ENCODE results near the gene EIF3K.

EIF3K gene

DNA sequence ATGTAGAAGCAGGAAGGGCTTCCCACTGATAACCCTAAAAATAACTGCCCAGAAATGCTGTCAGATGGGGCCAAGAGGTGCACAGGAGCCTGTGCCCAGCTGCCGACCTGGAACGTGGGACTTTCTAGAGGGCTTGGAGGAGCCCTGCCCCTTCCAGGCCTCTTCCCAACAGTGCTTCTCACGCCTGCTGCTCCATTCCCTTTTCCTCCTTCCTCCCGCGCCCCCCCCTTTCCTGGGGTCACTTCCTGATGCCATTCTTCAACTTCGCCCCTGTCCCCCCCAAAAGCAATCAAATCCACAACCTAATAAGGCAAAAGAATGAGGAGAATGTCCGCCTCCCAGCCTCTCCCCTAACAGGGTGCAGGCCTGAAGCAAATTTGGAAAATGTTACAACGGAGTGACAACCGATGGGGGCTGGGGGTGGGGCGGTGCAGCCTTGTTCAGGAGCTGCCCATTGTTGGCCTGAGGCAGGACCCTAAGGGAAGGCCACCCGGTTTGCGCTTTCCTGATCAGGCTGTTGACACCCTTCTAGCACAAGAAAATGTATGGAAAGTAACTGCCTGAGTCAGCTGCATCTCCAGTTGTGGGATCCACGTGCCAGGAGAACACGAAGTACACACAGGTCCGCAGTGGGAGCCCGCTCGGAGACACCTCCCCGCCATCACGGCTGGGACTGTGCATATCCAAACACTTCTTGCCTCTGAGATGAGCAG lies 47.1 kb downstream of the EIF3K start:
- DNase-seq (ENCODE audit: low read depth in 2 of 2): peak; percentile 90 to 91

DNA sequence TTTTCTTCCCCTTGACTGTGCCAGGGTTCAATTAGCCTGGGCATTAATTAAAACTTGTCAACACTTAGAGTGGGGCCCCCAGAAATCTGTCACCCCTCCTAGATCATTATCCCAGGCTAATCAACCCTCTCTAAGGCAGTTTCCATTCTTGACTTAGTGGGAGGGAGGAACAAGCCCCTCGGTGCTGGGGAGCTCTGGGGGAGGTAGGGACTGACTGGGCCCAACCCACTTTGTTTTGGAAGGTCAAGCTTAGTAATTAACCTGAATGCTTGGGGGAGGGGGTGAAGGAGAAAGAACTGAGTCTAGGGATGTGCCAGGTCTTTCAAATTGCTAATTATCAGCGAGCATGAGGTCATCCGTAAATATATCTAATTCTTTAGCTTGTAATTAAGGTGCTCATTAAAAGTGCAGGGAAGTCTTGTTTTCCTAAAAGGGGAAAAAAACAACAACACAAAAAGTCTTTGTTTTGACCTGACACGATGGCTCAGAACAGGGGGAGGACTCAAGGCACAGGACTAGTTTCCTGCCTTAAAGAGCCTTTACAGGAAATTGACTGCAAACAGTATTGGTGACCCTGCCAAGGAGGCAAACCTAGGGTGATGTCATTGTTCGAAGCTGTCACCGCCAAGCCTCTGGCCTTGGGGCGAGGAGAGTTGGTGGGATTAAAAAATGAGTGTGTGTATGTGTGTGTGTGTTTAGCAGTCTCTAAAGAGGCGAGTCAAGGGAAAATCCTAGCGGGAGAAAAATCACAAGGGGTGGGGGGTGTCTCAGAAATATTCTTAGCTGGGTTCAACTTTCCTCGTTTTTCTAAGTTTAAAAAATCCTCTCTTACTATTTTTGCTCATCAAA lies 47.9 kb downstream of the EIF3K start:
- no peak for DNase-seq (ENCODE audit: low read depth in 2 of 2)

- no peak for DNase-seq (ENCODE audit: low read depth in 2 of 2)
Measured at GRCh38 chr19:38667661-38668171, 48.7 kb downstream of the EIF3K start.

- DNase-seq (ENCODE audit: low read depth in 2 of 2): no peak
Measured at GRCh38 chr19:38669552-38669951, 50.6 kb downstream of the EIF3K start.

DNA sequence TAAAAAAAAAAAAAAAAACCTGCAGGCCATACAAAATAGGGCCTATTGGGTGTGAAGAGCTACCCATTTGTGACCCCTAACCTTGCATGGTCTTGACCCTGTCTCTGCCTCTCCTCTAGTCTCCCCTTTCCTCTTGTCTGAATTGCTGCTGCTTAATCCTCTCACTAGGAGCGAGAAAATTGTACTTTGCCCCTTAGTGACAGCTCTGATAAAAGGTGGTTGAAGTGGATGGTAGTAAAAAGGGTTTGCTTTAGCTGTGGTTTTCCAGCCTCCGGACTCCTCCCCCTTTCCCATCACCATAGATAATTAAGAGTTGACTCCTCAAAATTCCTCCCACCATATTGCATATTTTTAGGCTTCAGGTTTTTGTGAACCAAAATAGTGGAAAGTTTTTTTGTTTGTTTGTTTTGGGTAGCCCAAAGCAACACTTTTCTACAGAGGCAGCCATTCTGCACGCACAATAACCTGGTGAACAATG lies 52.0 kb downstream of the EIF3K start:
- DNase-seq (ENCODE audit: low read depth in 2 of 2): no peak

DNA sequence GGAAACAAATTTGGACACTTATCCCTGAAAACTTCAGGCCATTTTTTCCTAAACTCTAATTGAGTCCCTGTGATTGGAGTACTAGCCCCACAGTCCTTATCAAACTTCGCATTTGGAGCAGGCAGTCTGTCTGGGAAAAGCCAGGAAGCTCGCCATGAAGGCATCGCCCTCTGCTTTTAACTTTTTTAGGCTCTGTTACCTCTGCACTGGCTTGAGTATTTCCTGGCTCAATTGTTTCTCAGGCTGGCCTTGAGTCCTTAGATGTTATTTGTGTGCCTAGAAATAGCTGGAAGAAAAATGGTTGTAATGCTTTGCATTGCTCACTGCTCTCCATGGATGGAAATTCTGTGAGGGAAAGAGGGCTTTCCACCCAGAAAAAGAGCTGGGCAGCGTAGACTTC lies 52.7 kb downstream of the EIF3K start:
- no peak for DNase-seq (ENCODE audit: low read depth in 2 of 2)

GRCh38 chr19:38673030-38673429 lies 54.0 kb downstream of the EIF3K start:
- no peak for DNase-seq (ENCODE audit: low read depth in 2 of 2)

- no peak for DNase-seq (ENCODE audit: low read depth in 2 of 2)
Measured at GRCh38 chr19:38674388-38675171, 55.6 kb downstream of the EIF3K start.

GRCh38 chr19:38675611-38676010 lies 56.6 kb downstream of the EIF3K start:
- DNase-seq (ENCODE audit: low read depth in 2 of 2): no peak

DNA sequence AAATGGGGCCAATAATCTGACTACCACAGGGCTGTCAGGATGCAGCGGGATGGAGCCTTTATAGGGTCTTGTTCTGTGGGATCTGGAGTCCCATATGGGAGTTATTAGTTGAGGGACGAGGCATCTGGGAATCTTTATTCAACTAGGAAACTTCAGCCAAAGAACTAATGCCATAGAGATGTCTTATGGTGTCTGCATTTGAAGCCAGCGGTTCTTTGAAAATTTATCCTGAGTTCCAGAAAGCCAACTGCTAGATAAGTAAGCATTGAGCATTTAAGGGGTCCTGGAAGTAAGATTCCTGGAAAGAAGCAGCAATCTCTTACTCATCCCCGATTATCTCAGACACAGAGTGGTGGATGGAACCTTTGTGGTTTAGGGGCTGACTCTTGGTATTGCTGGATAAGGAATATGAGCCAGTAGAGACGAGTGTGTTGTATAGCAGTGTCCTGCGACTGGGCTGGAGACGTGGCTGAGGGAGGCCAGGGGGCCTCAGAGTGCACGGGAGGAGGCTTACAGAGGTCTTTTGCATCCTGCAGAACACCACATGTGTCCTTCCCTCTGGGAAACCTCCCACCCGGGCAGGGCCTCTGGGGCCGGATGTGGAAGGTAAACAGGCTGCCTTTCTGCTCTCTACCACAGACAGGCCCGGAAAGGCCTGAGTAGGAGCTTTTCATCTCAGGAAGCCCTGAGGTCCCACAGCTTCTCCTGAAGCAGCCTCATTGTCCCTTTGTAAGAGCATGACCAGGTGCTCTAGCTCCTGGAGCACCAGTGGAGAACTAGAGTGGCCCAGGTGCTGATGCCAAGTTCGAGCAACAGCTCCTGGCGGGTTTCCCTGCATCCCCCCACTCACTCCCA lies 57.3 kb downstream of the EIF3K start:
- peak in 1 of 2 experiments; percentile 70 for DNase-seq (ENCODE audit: low read depth in 2 of 2)

DNA sequence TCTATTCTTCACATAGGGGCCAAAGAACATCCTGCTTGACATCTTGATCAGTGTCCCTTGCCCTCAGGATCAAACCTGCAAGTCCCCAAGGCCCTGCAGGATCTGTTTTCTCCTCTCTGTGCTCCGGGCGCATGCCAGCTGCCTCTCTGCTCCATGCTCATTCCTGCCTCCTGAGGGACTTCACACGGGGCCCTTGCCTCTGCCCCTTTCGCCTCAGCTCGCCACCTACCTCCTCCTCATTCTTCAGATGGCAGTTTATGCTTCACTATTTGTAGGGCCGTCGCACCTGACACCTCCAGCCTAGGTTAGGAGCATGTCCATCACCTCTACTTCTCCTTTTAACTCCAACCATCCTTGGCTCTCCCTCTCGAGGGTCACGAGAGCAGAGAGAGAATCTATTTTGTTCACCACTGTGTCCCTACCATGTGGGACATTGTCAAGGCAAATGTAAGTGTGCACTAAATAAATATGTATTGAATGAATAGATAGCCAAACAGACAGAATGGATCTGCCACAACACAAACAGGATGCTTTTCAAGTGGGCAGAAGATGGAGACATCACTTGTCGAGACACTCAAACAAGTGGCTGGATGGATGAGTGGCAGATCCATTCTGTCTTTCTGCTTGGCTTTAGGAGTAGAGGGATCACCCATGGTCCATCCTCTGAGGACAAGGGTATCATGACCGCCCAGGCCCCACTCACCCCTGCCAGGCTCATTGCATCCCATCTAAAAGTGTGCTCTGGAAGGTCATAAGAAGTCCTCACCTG lies 58.1 kb downstream of the EIF3K start:
- DNase-seq (ENCODE audit: low read depth in 2 of 2): no peak

DNA sequence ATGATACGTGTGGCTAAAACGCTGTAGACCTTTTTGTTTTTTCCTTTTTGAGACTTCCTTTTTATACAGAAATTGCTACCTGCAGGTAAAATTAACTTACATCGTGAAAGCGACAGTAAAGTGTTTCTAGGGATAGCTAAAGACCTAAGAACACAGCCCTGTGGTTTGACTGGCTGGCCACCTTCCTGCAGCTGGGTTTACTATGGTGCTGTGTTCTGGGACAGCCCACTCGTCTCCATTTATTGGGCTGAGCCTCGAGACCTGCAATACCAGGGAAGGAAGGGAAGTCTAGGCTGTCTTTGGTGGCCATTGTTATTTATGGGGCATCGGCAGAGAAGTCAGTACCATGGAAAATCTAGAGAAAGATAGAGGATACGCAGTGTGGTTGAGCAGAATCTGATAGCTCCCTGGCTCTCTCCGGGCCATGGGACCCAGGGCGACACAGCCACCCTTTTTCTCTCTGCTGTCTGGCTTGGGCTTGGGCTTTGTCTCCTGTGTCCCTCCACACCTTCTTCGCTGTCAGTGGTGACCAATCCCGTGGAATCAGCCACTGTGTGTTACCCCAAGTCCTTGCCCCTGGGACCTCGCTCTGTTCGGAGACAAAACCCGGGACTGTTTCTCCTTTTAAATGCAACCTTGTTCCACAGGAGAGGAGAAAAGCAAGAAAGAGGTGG lies 59.4 kb downstream of the EIF3K start:
- no peak for DNase-seq (ENCODE audit: low read depth in 2 of 2)

- DNase-seq (ENCODE audit: low read depth in 2 of 2): no peak
Measured at GRCh38 chr19:38678891-38679494, 60.0 kb downstream of the EIF3K start.

DNA sequence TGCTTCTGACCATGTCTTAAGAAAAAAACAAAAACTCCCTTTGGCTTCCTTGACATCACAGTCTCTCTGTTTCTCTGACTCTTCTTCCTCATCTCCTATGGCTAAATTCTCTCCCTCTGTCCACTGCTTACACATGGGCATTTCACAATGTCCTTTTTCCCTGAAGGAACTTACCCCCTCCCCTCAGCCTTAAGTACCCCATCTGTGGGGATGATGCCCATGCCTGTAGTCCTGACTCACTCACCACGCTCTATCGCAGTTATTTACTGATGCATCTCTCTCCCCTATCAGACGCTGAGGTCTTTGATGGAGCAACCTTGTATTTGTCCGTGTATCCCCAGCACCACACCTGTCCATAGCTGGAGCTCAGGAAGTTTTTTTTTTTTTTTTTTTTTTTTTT lies 60.9 kb downstream of the EIF3K start:
- DNase-seq (ENCODE audit: low read depth in 2 of 2): no peak

- no peak for DNase-seq (ENCODE audit: low read depth in 2 of 2)
Measured at GRCh38 chr19:38682195-38682867, 63.3 kb downstream of the EIF3K start.

DNA sequence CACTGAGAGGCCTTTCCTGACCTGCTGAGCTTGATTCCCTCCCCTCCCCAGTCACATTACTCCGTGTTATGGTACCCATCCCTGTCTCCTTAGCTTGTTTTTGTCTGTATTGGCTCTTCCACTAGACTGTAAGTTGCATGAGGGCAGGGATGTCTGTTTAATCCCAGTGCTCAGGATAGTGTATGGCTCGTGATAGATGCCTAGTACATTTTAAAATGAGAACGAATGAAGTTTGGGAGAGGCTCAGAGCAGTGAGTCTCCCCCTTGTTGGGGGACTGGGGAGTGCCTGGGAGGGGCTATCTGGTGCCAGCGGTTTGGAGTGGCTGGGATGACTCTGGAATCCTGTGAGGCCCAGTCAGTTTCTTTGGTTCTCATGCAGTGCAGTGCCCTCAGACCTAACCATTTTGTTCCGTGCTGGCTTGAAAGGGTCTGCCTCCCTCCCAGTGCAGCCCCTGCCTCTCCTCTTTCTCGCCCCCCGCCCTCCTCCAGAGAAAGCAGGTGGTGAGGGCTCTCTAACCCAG lies 63.9 kb downstream of the EIF3K start:
- no peak for DNase-seq (ENCODE audit: low read depth in 2 of 2)

DNA sequence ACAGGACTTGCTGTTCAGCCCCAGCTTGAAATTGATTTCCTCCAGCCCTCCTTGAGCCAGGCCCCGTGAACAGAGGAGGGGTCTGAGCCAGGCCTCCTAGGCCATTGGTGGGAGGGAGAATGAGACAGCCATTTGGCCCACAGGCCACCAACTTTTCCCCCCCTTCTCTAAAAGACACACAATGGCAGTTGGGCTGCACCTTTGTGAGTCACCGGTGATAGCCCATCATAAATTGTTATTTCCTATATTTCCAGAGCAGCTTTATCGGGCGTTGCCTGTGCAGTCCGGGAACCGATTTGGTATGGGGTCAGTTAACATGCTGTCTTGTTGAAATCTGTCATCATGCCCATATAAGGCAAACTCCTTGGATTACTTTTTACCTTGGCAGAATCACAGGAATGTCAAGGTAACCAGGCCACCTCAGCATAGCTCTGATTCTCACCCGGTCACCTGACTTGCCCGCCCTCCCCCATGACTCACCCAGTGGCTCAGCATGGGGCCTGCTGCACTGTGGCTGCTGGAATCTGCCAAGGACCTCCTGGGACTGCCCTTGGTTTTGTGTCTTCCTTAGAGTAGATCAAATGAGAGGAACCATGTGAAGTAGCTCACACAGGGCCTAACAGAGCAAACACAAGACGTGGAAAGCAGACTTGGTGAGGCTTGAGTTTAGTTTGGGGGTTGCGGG lies 64.5 kb downstream of the EIF3K start:
- peak; percentile 82 for DNase-seq (ENCODE audit: low read depth in 2 of 2)
